HEK293 (cell line): Measurements from ENCODE around the gene ZFHX3.

Experiments used
- CTCF ChIP-seq: fragments of 450-650 bp; formaldehyde crosslinking; IDR thresholded peaks from 2 replicates; pipeline ENCODE4 v1.5.1; 2016; ENCODE audit warnings: missing biosample characterization, missing genetic modification characterization
- TCF7L2 ChIP-seq: IDR thresholded peaks from 2 replicates; pipeline ENCODE4 v1.6.1; 2011; ENCODE audit warnings: low read depth, mild to moderate bottlenecking, inconsistent platforms, low read length, moderate library complexity, borderline replicate concordance
- ZNF211 ChIP-seq: fragments of 450-650 bp; formaldehyde crosslinking; IDR thresholded peaks from 2 replicates; pipeline ENCODE4 v1.5.1; 2016; ENCODE audit warnings: low read depth, missing biosample characterization, missing genetic modification characterization
- ZNF518A ChIP-seq: fragments of 450-650 bp; formaldehyde crosslinking; conservative IDR thresholded peaks from 2 replicates; pipeline ENCODE4 v1.5.1; 2016; ENCODE audit warnings: low read depth, missing biosample characterization, missing genetic modification characterization
- ZNF549 ChIP-seq: fragments of 450-650 bp; IDR thresholded peaks from 2 replicates; pipeline ENCODE4 v1.5.1; 2018; ENCODE audit warnings: missing biosample characterization, missing genetic modification characterization, mild to moderate bottlenecking, inconsistent platforms, moderate library complexity

GRCh38 chr16:73031155-73031866 is 16.6 kb downstream of the ZFHX3 start:
- TF ChIP-seq ZNF518A (tag by site-specific recombination), result no peak
- TF ChIP-seq CTCF, result no peak
- TF ChIP-seq TCF7L2, result no peak
- TF ChIP-seq ZNF211 (tag by site-specific recombination), result no peak
- TF ChIP-seq ZNF549, result no peak
